ENCODE measurements around the gene RBMX2.

RBMX2 gene

GRCh38 chrX:130446974-130447373, 45.2 kb downstream of the RBMX2 start:
- no peak for TF ChIP-seq TAF1 (IDR thresholded peaks at IDR 0.05; ENCODE audit: borderline replicate concordance, insufficient read depth, low read length)
- TF ChIP-seq POLR2AphosphoS5 (IDR thresholded peaks at IDR 0.05; ENCODE audit: low read depth, low read length), result no peak
- no peak for TF ChIP-seq REST (IDR thresholded peaks at IDR 0.05; ENCODE audit: insufficient read depth in 1 of 2, low read depth in 2 of 2, low read length in 2 of 2)
- no peak for TF ChIP-seq FOXP2 (optimal IDR thresholded peaks at IDR 0.05; ENCODE audit: borderline replicate concordance, extremely low read depth, extremely low read length, insufficient read depth)
- TF ChIP-seq SIN3A (IDR thresholded peaks at IDR 0.05; ENCODE audit: borderline replicate concordance, insufficient read depth, low read length), result no peak
